K562 (cell line): Measurements from ENCODE around the gene MUC5B. TPM values are rescaled to one million over a fixed set of nuclear protein-coding genes. Genes with fewer than 3 reads are reported as not detected.

Experiments
- ATAC-seq: fragments of 200-7000 bp; cut with Tn5 transposase; 3 replicates; pipeline ENCODE4 v1.9.1; 2020; ENCODE audit warnings: moderate library complexity
- BruUV-seq: library from RNA; stranded (reverse); fragments of 400-500 nt; replicated peaks from 2 replicates; lab custom pipeline; 2021; lab: Mats Ljungman, UMichigan
- CTCF ChIA-PET: fragments of 300-600 bp; formaldehyde crosslinking; extraction: SDS; loops from one replicate; lab custom pipeline; 2021; ENCODE audit warnings: low intra/inter-chr PET ratio; lab: Yijun Ruan, JAX
- POLR2A ChIA-PET: fragments of 300-600, 350-650 bp; sonication (Branson Sonifier 250); formaldehyde crosslinking; extraction: SDS; loops from one replicate; lab custom pipeline; 2021; ENCODE audit warnings: antibody characterized with exemption, inconsistent platforms; lab: Yijun Ruan, JAX
- DNase-seq, 4 experiments: peaks; one replicate each; pipeline versions ENCODE4 v3.0.0 to v3.0.0-alpha.2; 2011 to 2018; ENCODE audit warnings: low spot score in 3 of 4, mixed read lengths in 3 of 4; ENCODE audit errors: extremely low read depth in 1 of 4
- FAIRE-seq: peaks from 2 replicates; lab custom pipeline; 2011; peaks lifted over from hg19 to GRCh38; lab: Jason Lieb, UNC
- H2AFZ ChIP-seq: 2 replicates; pipeline ENCODE4 v1.6.0; 2011; ENCODE audit warnings: low read depth, low read length, control low read depth, inconsistent platforms
- H3K27ac ChIP-seq: fragments of 200-600 bp; 3 replicates; pipeline ENCODE4 v1.8.0; 2011; ENCODE audit warnings: low read depth, mild to moderate bottlenecking, control low read depth, inconsistent platforms, low read length, moderate library complexity, mixed read lengths; ENCODE audit errors: extremely low read depth
- H3K27me3 ChIP-seq, 2 experiments: fragments of 300-600 bp in 1 of 2; 2 replicates in 1 of 2; 3 replicates in 1 of 2; pipeline versions ENCODE4 v1.6.0 to v1.8.0; 2011; ENCODE audit warnings: inconsistent platforms in 2 of 2, low read length in 2 of 2, mild to moderate bottlenecking in 1 of 2, mixed read lengths in 1 of 2, moderate library complexity in 1 of 2; ENCODE audit not compliant: control insufficient read depth in 2 of 2, insufficient read depth in 2 of 2
- H3K36me3 ChIP-seq: fragments of 300-600 bp; 3 replicates; pipeline ENCODE4 v1.8.0; 2011; ENCODE audit warnings: mild to moderate bottlenecking, low read length, inconsistent platforms; ENCODE audit not compliant: control insufficient read depth, insufficient read depth
- H3K4me1 ChIP-seq, 2 experiments: fragments of 200-600 bp in 1 of 2; replicated peaks in 1 of 2; 2 replicates in 1 of 2; 3 replicates in 1 of 2; pipeline versions ENCODE4 v1.5.1 to v1.8.0; 2011; ENCODE audit warnings: inconsistent platforms in 2 of 2, low read length in 2 of 2, mild to moderate bottlenecking in 1 of 2, mixed read lengths in 1 of 2, moderate library complexity in 1 of 2; ENCODE audit not compliant: control insufficient read depth in 2 of 2, insufficient read depth in 2 of 2
- H3K4me2 ChIP-seq: 2 replicates; pipeline ENCODE4 v1.6.1; 2011; ENCODE audit warnings: low read length, control low read depth, inconsistent platforms, mixed read lengths; ENCODE audit not compliant: insufficient read depth
- H3K4me3 ChIP-seq: fragments of 200-600 bp; sonication (generic), shearing (Covaris generic); 2 replicates; pipeline ENCODE4 v1.5.1; 2016; ENCODE audit warnings: control low read depth, inconsistent platforms
- H3K79me2 ChIP-seq: fragments of 200-600 bp; 3 replicates; pipeline ENCODE4 v1.8.0; 2011; ENCODE audit warnings: low read length, inconsistent platforms; ENCODE audit not compliant: control insufficient read depth, insufficient read depth
- H3K9ac ChIP-seq, 2 experiments: 2 replicates each; pipeline versions ENCODE4 v1.6.0 to v1.6.1; 2011; ENCODE audit warnings: low read depth in 2 of 2, low read length in 2 of 2, control low read depth in 1 of 2, inconsistent platforms in 1 of 2, mild to moderate bottlenecking in 1 of 2, mixed read lengths in 1 of 2; ENCODE audit not compliant: insufficient read depth in 1 of 2
- H3K9me1 ChIP-seq: one replicate; pipeline ENCODE4 v1.6.0; 2011; ENCODE audit warnings: inconsistent platforms, mild to moderate bottlenecking, low read length, moderate library complexity; ENCODE audit not compliant: control insufficient read depth, insufficient read depth
- H3K9me3 ChIP-seq: replicated peaks from 2 replicates; pipeline ENCODE4 v1.5.1; 2011; ENCODE audit warnings: low read depth, low read length, inconsistent platforms; ENCODE audit not compliant: control insufficient read depth, insufficient read depth
- H4K20me1 ChIP-seq: replicated peaks from 2 replicates; pipeline ENCODE4 v1.6.1; 2011; ENCODE audit warnings: low read length, inconsistent platforms, mixed read lengths; ENCODE audit not compliant: control insufficient read depth, insufficient read depth
- RUNX1 ChIP-seq: sonication (generic); IDR thresholded peaks from 2 replicates; pipeline ENCODE4 v1.6.1; 2016; ENCODE audit warnings: antibody characterized with exemption, low read depth
- TEAD1 ChIP-seq, 2 experiments: fragments of 450-650 bp in 1 of 2; sonication (generic) in 1 of 2; formaldehyde crosslinking; IDR thresholded peaks; 2 replicates each; pipeline versions ENCODE4 v1.4.0 to v1.8.0; 2020 to 2022; ENCODE audit warnings: mild to moderate bottlenecking in 2 of 2, missing genetic modification reagents in 1 of 2
- ZBTB7A ChIP-seq: IDR thresholded peaks from 2 replicates; pipeline ENCODE4 v1.6.1; 2011; ENCODE audit warnings: low read depth, mild to moderate bottlenecking, low read length, moderate library complexity, borderline replicate concordance; ENCODE audit not compliant: control insufficient read depth
- WGBS: fragments of 100-300 bp; shearing (Covaris generic); methylation state at CpG from one replicate; pipeline ENCODE4 v1.1.6; 2016; ENCODE audit warnings: low coverage, mixed read lengths; ENCODE audit not compliant: insufficient coverage; ENCODE audit errors: missing lambda C conversion rate; 5-methylcytosine and 5-hydroxymethylcytosine counted together
- in situ Hi-C: fragments of 300-500 bp; cut with MboI; formaldehyde crosslinking; loops from 4 replicates; pipeline ENCODE4 v1.15.0; 2018; ENCODE audit warnings: inconsistent platforms, mixed read lengths
- intact Hi-C: fragments of 100-400 bp; cut with micrococcal nuclease; formaldehyde crosslinking; loops from 2 replicates; pipeline ENCODE4 v1.14.2; 2022
- polyA plus RNA-seq, 8 experiments: library from polyadenylated mRNA; depleted of rRNA in 4 of 8; stranded (reverse) in 5 of 8; unstranded in 3 of 8; fragments of >200 nt; fragmentation: Nextera tagmentation in 2 of 8; fragmentation: Illumina TruSeq in 1 of 8; extraction: Ambion mirVana in 2 of 8; extraction: Trizol in 1 of 8; gene quantifications; 2 replicates each; pipeline versions ENCODE4 v1.2.1 to v1.2.3, GENCODE V29; 2011 to 2014; ENCODE audit warnings: inconsistent platforms in 1 of 8, missing spikeins in 1 of 8
- total RNA-seq, 7 experiments: library from RNA; depleted of rRNA in 6 of 7; stranded (reverse); fragments of >200 nt in 6 of 7; fragmentation: Illumina TruSeq in 2 of 7; extraction: Trizol in 2 of 7; gene quantifications; 2 replicates each; pipeline versions ENCODE4 v1.2.1 to v1.2.3, GENCODE V29; 2011 to 2021; ENCODE audit warnings: low replicate concordance in 1 of 7
- TF ChIP-seq, protein P1 (sequence below): sonication (generic); formaldehyde crosslinking; IDR thresholded peaks from 2 replicates; pipeline ENCODE4 v1.8.1; 2023; ENCODE audit warnings: mild to moderate bottlenecking, missing genetic modification reagents
- TF ChIP-seq, protein P2 (sequence below), 3 experiments: fragments of 200-800 bp in 1 of 3; fragments of 250-450 bp in 1 of 3; fragments of 450-650 bp in 1 of 3; sonication (Bioruptor Pico) in 1 of 3; sonication (Bioruptor generic) in 1 of 3; formaldehyde crosslinking in 1 of 3; IDR thresholded peaks; 2 replicates each; pipeline versions ENCODE4 v1.6.1 to v1.8.0; 2016 to 2022; ENCODE audit warnings: mild to moderate bottlenecking in 2 of 3, missing genetic modification characterization in 2 of 3, missing compliant biosample characterization in 1 of 3, moderate library complexity in 1 of 3

The MUC5B gene
- total and polyA plus RNA-seq, 9 of the 15 experiments (the other 6 are each of a cell fraction or from before 2014, with no cell fraction given) = 0.04 to 0.95 TPM; not detected in 7

DNA sequence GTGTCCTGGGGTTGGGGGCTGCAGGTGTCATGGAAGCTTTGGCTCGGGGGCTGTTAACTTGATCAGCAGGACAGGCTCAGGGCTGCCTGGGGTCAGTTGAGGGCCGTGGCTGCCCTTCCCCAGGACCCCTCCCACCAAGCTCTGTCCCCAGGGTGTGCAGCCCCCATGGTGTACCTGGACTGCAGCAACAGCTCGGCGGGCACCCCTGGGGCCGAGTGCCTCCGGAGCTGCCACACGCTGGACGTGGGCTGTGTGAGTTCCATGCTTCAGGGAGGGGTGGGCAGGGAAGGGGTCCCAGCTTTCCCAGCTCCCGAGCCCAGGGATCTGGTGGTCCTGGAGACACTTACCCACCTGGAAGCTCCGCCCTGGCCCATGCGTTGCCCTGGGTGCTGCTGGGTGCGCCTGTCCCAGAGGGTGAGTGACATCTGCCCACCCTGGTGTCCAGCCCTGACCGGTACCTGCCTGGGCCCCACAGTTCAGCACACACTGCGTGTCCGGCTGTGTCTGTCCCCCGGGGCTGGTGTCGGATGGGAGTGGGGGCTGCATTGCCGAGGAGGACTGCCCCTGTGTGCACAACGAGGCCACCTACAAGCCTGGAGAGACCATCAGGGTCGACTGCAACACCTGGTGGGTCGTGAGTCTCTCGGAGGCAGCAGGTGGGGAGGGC is 11.3 kb downstream of the MUC5B start:
- Histone ChIP-seq H3K9me1 (peaks cover 2% of the 10 kb centered on the region), H3K79me2 (no peaks in the 10 kb centered on the region), H3K36me3 (no peaks in the 10 kb centered on the region), H3K4me3 (no peak overlapping the region), H3K9me3 (no peaks in the 10 kb centered on the region), H2AFZ (no peak overlapping the region), H3K27ac (no peak overlapping the region), H3K4me2 (no peak overlapping the region), H3K9ac (no peak overlapping the region), H3K27me3 (peaks cover 0 to 68% of the 10 kb centered on the region in 2 experiments; a peak in 2 of 5 replicates), H4K20me1 (0 out of 2 replicates have a peak, but pooled peaks cover 14% of the 10 kb centered on the region), H3K4me1 (peaks cover 0 to 53% of the 10 kb centered on the region in 2 experiments; a peak in 2 of 5 replicates)
- TF ChIP-seq, protein P1, sequence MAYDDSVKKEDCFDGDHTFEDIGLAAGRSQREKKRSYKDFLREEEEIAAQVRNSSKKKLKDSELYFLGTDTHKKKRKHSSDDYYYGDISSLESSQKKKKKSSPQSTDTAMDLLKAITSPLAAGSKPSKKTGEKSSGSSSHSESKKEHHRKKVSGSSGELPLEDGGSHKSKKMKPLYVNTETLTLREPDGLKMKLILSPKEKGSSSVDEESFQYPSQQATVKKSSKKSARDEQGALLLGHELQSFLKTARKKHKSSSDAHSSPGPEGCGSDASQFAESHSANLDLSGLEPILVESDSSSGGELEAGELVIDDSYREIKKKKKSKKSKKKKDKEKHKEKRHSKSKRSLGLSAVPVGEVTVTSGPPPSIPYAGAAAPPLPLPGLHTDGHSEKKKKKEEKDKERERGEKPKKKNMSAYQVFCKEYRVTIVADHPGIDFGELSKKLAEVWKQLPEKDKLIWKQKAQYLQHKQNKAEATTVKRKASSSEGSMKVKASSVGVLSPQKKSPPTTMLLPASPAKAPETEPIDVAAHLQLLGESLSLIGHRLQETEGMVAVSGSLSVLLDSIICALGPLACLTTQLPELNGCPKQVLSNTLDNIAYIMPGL (CRISPR knock-in tag) = no peak
- TF ChIP-seq TEAD1 (CRISPR knock-in tag; IDR thresholded peaks at IDR 0.05) (no peak), RUNX1 (no peak), ZBTB7A (no peak)
- TF ChIP-seq, protein P2, sequence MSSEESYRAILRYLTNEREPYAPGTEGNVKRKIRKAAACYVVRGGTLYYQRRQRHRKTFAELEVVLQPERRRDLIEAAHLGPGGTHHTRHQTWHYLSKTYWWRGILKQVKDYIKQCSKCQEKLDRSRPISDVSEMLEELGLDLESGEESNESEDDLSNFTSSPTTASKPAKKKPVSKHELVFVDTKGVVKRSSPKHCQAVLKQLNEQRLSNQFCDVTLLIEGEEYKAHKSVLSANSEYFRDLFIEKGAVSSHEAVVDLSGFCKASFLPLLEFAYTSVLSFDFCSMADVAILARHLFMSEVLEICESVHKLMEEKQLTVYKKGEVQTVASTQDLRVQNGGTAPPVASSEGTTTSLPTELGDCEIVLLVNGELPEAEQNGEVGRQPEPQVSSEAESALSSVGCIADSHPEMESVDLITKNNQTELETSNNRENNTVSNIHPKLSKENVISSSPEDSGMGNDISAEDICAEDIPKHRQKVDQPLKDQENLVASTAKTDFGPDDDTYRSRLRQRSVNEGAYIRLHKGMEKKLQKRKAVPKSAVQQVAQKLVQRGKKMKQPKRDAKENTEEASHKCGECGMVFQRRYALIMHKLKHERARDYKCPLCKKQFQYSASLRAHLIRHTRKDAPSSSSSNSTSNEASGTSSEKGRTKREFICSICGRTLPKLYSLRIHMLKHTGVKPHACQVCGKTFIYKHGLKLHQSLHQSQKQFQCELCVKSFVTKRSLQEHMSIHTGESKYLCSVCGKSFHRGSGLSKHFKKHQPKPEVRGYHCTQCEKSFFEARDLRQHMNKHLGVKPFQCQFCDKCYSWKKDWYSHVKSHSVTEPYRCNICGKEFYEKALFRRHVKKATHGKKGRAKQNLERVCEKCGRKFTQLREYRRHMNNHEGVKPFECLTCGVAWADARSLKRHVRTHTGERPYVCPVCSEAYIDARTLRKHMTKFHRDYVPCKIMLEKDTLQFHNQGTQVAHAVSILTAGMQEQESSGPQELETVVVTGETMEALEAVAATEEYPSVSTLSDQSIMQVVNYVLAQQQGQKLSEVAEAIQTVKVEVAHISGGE (CRISPR knock-in tag; IDR thresholded peaks at IDR 0.05) = no peak
- no peak for FAIRE-seq
- CTCF ChIA-PET = no interaction called here
- no TSS peak for BruUV-seq
- intact Hi-C loops (no loop called here), in situ Hi-C loops (no loop called here)
- WGBS = 10% methylated on average over 22 of the region's 22 CpGs
- POLR2A ChIA-PET = interaction anchor here (0.6 kb wide), 1 partner anchor 19 kb away, joined by 3 read pairs; no protein-coding TSS in a partner anchor
- no peak for DNase-seq
- no peak for ATAC-seq
